NCI-H1092 treated with DMSO at 0.1 percent for 48 hours (cell line): Measurements from ENCODE around the gene MTOR.

Source experiments
- DNase-seq: peaks from one replicate; lab custom pipeline; 2025; lab: John Stamatoyannopoulos, UW

MTOR gene

DNA sequence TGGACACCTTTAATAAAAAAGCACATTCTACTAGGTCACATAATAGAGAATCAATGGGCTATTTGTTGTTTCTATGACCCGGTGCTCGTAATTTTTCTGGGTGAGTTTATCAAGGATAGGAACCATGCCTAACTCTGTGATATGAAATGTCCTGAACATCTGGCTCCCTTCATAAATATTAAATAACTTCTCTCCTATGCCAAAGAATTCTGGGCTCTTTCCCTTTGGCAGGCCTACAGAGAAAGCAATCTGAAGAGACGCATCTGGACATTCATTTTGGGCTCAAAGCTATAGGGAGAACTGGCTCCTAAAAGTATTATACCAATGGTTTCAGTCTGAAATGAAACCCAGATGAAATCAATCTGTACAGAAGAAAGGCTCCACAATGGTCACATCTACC, 112.0 kb downstream of the MTOR start:
- DNase-seq: no peak

DNA sequence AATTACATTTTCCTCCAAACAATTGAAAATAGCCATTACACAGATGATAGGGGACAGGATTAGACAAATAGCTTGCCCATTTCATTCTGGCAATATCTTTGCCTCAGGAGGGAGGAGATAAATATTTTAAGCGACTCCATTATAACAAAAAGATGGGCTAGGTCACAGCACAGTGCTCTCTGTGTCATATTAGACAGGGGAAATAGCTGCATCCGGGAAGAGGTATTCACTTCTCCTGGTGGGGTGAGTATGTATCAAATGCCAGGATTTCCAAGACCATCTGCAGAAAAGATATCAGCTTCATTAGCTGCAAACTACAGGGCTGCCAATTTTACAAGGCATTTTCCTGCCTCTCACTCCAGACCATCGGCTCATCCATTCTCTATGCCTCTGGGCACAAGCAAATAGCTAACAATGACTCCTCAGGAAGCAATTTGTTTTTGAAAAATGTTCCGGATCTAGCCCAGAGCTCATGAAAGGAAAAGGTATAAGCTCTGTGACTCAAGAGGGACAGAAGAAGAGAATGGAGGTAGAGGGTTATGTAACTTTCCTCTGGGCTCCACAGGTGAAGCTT, 115.1 kb downstream of the MTOR start:
- peak; percentile 19 for DNase-seq

DNA sequence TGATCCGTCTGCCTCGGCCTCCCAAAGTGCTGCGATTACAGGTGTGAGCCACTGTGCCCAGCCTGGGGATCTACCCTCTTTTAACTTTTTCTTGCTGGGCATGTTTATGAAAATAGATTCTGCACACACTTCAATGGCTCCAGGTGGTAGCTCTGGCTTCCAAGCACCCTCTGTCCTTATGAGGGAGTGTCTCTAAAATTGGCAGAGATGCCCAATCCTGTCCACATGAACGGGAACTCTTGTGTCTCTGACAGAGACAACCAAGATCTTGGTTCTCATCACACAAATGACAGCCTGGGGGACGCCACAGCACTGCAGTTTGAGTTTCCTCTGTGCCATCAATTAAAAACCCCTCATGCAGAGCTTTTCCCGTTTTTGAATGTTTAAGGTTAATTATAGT, 116.6 kb downstream of the MTOR start:
- DNase-seq: no peak

DNA sequence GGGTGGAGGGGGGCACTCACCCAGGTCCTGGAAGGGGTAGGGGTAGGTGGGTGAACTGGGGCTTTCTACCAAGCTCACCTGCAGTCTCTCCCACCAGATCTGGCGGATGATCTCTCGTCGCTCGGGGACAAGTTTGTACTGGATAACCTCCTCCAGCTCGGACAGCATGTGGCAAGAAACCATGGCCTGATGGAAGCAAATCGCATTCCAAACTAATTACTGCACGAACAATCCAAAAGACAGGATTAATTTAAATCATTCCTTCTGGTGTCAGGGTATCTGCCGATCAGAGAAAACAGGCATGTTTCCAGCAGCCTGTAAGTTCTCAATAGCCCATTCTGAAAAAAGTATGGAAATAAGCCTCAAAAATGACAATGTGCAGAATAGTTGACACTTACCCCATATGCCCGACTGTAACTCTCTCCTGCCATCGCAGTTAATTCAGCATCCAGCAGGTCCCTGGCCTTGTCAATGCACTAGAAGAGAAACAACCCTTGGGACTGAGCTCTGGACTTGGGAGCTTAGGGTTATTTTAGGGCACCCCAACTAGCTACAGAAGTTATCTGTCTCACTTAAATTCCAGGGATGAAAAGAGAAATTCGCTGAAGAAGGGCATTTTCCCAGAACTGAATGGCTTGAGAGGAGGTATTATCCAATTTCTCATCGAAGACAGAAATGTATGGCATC, 117.6 kb downstream of the MTOR start:
- DNase-seq: no peak

DNA sequence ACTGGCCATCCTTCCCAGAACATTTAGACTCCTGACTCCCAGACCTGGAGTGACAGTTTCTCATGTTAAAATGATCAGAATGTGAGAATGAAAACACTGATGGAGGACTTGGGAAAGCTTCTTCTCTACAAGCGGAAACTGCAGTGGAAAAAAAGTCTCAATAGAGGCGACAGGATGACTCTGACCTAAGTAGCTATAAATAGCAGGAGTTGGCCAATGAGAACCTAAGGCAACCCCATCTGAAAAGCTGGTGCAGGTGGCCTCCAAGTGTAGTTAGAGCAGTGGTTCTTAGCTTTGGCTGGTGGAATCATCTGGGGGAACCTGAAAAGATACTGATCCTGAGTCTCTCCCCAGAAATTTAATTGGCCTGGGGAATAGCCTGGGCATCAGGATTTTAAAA, 118.4 kb downstream of the MTOR start:
- no peak for DNase-seq

DNA sequence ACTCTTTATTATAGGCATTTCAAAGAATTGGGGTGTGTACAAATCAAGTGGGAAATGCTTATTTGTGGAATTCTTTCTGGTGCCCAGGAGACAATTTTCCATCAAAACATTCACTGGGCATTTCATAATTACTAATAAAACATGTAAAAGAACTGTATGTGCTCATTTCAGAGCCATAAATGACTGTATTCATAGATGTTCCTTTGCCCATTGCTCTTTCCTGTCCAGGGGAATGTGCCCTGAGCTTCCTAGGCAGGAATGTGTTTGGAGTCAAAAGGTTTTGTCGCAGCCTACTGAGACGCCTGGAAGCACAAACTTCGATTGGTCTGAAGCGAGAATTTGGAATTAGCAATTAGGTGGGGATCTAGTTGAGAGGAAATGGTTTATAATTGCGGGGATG, 119.0 kb downstream of the MTOR start:
- no peak for DNase-seq

DNA sequence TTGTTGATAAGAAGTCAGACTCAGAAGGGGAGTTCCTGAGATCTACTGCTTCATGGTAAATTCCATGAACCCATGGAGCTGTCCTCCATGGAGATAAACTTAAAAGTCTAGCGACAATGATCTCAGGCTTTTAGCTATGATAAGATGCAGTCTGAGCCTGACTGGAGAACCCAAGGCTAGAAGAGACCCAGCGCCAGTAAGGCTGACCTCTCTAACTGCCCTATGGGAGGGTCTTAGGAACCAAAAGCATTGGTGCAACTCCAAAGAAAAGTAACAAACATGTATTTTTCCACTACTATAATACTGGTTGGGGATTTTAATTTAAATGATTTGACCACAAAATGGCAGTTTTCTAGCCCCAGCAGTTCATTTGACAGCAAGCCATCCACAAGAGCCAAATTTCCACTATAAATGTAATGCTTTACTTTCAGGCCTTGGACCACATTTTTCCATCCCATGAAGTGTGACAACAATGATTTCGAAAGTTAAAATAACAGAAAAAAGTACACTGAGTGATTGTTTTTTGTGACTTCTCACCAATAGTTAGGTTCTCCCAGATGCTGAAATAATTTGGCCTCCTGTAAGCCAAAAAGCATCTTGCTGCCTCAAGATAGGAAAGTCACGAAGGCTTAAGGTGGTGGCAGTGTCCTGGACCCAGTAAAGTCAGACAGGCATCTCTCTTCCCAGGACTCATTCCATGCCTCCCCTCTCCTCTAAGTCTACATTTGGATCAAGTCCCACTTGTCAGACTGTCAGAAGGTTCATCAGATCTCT, 119.5 kb downstream of the MTOR start:
- DNase-seq: no peak

DNA sequence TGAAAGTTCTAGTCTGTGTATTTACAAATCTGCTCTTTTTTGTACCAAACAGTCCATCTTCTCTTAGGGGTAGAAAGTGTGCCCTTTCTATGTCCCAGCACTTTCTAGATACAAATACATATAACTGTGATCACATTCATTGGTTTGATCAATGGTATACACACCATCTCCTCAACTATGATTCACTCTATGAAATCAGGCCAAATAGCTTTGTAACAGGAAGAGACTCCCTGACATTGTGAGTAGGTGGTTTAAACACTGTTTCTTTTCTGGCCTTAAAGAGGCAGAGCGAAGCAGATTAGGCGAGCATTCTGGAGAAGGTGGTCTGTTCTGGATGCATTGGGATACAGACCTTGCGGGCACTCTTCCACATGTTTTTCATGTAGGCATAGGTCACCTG, 123.4 kb downstream of the MTOR start:
- no peak for DNase-seq

DNA sequence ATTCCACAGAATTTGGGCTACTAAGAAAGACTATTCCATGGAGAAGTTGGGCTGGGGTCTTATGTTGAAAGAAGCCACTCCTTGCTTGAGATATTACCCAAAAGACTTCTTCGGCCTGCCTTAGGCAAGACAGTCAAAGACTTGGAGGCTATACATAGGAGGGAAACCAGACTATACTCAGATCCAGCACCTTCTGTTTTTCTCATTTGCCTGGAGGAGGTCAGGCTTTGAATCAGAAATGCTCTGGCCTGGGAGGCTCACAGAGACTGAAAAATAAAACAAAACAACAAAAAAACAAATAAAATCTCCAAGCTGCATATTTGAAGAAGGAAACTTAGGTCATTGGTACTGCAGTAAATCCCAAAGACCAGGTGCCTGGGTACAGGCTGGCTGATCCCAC, 124.3 kb downstream of the MTOR start:
- DNase-seq: no peak

DNA sequence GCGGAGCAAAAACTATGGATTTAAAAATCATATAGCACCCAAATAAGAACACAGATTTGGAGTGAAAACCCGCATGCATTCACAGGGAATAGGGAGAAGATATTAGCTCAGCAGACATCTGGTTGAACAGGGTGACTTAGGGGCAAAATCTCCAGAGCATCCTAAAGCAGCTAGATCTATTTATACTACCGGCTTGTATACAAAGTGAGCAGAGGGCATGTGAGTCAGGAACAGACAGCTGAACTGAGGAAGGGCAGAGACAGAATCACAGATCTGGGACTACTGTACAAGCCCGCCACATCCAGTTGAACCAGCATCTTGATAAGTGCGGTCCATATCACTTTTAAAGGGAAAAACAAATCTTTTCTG, 127.5 kb downstream of the MTOR start:
- no peak for DNase-seq

DNA sequence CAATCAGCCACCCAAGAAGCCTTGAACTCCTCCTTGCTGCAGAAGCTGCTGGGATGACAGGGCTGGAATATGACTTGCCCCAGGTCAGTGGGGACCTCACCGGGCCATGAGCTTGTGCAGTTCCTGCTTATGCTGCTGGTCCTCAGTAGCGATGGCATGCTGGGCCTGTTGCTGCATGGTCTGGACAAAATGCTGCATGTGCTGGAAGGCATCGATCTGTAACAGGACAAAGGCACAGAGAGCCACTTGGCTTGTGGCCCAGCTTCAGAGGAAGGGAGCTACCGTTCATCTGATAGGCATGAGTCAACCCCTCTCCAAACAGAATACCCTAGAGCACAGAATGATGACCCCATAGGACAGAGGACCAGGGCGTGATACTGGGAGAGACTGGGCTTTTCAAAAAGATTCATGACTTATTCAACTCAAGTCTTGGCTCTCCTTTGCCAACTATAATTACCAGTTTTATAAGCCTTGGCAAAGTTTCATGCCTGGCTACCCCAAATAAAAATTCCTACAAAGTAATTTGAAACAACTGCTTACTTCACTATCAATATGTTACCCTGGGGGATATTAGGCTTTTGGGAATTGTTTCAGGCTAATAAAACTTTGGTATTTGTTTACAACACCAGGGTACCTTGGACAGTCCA, 128.0 kb downstream of the MTOR start:
- DNase-seq: peak; percentile 58

DNA sequence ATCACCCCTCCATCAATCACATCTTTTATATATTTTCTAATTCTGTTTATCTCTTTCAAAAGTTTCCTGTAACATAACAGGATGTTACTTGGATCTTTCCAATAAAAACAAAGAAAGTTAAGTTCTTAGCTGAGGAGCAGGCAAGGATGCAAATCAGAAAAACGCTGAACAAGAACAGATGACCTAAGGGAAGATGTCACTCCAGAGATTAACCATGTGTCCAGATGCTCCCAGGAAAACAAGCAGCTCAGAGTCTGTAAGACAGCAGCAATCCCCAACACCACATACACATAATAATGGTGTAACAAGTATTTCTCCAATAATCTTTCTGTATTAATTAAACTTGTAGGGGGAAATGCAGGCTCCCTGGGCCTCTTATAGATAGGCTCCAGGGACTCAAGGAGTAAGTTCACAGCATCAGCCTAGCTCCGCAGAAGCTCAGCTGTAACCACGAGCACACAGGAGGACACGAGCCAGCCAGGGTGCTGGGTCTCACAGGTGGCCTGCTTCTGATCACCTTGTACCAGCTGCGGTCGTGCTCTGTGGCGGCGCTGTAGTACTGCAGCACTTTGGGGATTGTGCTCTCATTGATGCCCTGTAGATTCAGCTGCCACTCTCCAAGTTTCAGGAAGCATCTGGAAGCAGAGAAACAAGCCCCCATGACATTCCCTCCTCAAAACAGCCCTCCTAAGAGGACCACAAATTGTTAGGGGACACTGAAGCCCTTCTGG, 129.6 kb downstream of the MTOR start:
- DNase-seq: peak; percentile 9

DNA sequence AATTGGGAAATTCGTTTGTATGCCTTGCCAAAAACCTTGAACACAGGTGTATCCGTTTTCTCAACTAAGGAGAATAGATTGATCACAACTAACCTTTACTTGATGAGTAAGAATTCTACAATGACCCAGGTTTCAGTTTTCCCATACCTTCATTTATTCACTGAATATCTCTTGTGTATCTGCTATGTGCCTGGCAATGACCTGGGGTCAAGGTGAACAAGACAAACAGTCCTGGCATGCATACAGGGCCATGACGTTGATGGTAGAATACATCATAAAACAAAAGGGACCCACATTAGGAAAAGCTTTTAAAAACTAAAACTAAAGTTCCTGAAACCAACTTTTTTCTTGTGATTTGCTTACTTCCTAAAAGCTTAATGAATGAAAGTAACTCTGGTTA, 130.5 kb downstream of the MTOR start:
- DNase-seq: no peak

DNA sequence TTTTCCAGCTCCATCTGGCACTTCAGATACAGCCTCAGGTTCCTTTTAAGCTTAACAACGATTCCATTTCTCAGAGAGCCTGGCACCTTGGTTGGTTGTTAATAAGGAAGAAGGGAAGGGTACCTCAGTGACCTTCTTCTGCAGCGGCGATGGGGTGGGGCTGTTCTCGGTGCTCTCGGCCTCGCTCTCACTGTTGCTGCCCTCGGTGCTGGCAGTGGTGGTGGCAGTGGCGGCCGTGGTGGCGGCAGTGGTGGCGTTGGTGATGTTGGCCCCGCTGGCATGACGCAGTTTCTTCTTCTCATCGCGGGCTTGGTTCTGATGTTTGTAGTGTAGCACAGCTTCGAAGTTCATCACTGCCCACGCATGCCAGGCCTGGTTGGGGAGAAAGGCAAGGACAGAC, 131.9 kb downstream of the MTOR start:
- DNase-seq: no peak

DNA sequence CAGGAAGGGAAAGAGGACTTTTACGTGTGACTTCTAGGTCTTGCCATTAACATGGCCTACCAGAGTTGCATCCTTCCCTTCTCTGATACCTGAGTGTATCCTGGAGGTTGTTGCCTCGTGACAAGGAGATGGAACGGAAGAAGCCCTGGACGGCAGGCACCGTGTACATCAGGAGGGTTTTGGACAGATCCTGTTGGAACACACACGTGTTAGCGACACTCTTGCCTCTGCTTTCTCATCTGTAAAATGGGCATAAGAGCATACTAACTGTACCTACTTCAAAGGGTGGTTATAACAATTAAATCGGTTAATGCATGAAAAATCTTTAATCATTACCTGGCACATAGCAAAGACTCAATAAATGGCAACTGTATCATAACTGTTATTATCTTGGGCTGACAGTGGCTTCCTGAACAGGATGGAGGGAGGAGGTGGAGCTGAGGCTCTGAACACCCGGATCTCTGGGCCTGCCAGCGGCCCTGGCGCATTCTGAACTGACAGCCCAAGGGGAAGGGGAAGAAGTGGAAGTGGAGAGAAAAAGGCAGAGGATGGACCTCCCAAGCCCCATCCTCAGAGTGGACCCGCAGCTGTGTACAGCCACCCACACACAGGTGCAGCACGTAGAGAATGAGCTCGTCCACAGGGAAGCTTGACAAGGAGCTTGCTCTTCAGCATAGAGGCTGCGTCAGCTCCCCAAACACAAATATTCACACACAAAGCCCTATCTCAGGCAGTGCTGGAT, 132.5 kb downstream of the MTOR start:
- DNase-seq: peak; percentile 32

DNA sequence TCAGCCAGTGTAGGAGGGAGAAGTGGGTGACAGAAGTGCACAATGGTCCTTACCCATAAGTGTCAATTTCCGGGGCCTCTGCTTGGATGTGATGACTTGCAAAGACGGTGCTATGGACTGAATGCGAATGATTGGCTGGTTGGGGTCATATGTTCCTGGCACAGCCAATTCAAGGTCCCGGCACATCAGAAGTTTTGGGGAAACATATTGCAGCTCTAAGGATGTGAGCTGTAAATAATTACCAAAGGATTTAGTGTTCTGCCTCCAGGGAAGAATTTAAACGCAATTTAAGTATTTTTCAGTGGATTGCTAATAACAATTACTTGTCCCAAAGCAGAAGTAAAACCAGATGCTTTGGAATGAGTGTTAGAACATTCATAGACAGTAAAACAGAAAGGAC, 135.8 kb downstream of the MTOR start:
- no peak for DNase-seq

DNA sequence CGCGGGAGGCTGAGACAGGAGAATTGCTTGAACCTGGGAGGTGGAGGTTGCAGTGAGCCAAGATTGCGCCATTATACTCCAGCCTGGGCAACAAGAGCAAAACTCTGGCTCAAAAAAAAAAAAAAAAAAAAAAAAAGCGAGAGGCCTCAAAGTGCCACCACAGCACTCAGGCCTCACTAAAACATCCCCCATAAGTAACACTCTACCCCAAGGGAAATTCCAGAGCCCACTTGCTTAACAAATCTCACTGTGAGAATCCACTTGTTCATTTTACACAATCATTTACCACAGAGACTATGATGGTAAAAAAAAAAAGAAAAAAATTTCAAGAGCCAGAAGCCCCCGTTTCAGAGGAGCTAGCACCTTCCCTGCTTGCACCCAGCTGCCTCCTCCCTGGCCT, 136.4 kb downstream of the MTOR start:
- no peak for DNase-seq

DNA sequence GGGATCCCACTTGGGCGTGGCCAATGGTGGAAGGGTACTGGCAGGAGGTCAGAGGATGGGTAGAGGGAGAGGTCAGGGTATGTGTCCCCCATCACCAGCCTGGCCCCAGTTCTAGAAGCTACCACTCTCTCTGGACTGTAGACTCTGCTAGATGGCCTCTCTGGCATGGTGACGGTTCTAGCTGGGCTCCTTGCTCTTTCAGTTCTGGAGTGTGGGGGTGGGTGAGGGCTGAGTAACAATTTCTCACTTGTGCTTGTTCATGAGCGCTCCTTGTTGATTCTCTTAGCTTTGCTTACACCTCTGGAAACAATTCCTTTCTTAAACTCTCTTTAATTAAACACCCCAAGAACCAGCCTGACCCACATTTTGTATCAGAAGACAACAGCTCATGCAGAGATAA, 137.4 kb downstream of the MTOR start:
- DNase-seq: no peak

DNA sequence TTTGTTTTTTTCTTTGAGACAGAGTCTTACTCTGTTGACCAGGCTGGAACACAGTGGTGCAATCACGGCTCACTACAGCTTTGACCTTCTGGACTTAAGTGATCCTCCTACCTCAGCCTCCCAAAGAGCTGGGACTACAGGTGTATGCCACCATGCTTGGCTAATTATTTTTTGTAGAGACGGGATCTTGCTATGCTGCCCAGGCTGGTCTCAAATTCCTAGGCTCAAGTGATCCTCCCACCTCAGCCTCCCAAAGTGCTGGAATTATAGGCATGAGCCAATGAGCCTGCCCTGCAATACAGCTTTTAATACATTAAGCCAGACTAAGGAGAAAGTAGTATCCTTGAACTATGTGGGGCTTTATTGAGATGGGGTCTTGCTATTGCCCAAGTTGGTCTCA, 146.0 kb downstream of the MTOR start:
- no peak for DNase-seq

DNA sequence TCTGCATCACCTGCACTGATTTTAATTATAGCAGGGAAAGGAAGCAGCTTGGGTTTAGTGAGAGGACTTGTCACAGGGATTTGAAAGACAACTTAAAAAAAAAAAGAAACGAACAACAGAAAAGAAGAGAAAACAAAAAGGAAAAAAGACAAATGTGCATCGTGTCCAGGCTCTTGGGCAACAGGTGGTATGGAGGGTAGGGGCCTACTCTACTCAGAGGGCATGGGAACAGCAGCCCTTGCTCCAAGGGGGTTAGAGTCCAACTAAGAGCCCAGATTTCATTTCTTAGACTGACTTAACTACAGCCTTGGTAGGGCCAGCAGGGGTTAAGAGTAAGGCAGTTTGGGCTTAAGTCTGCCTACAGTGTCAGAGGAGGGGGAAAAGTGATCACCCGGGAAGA, 147.4 kb downstream of the MTOR start:
- no peak for DNase-seq

DNA sequence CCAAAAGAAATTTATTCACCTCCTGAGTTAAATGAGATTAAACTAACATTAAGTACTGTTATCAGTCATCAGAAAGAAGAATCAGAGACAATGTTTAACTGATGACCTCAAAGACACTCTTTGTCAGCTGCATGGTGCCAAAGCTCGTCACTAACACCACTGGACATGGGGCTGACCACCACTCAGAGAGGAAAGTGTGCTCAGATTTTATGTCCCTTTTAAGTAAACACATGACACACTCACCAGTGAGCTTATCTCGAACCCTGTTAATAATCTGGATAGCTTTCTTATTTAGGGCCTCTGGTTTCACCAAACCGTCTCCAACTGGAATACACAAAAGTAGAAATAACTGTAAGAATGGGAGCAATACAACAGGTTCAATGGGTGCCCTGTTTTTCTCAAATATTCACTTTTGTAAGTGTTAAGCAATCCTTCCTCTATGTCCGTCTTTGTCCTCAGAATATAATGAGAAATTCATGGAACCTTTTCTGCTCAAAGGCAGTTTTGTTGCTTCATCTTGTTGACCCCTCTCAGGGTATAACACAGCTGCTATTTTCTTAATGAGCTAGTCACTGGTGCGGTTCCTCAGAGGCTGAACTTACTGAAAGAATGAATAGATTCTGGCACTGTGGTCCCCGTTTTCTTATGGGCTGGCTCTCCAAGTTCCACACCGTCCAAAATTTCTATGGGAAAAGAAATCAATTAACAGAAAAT, 153.1 kb downstream of the MTOR start:
- no peak for DNase-seq
